Measurements from ENCODE around the gene SEZ6. TPM values are rescaled to one million over a fixed set of nuclear protein-coding genes. Genes with fewer than 3 reads are reported as not detected.

SEZ6 gene
- total RNA-seq, result not detected in 2 replicates

GRCh38 chr17:29005936-29006511 is at the start of gene SEZ6:
Gene SEZ6 (minus strand): TSS chr17:29006033. CDS start chr17:29005869, 164 bp downstream.
- peaks cover 26% of the 10 kb centered on the region for H3K27me3 ChIP-seq (ENCODE audit: control insufficient read depth, insufficient read depth, low read length)
- DNase-seq (ENCODE audit: low read depth) (no peak), FAIRE-seq (no peak)
- H3K36me3 ChIP-seq (ENCODE audit: control insufficient read depth, insufficient read depth, low read length), result no peaks in the 10 kb centered on the region
- H3K4me3 ChIP-seq (ENCODE audit: low read depth, low read length), result no peak within 1 kb of the TSS
- no peak for TF ChIP-seq CTCF (IDR thresholded peaks at IDR 0.05; ENCODE audit: insufficient read depth, low read length, severe bottlenecking)

- Histone ChIP-seq H3K36me3 (ENCODE audit: control insufficient read depth, insufficient read depth, low read length) (no peaks in the 10 kb centered on the region), H3K27me3 (ENCODE audit: control insufficient read depth, insufficient read depth, low read length) (peaks cover 8% of the 10 kb centered on the region), H3K4me3 (ENCODE audit: low read depth, low read length) (no peak overlapping the region)
- FAIRE-seq (no peak), DNase-seq (ENCODE audit: low read depth) (no peak)
- TF ChIP-seq CTCF (IDR thresholded peaks at IDR 0.05; ENCODE audit: insufficient read depth, low read length, severe bottlenecking), result no peak
These were observed 49.0 kb upstream of the SEZ6 start for GRCh38 chr17:29054835-29055234.

- no peak for FAIRE-seq
- Histone ChIP-seq H3K36me3 (ENCODE audit: control insufficient read depth, insufficient read depth, low read length) (no peaks in the 10 kb centered on the region), H3K27me3 (ENCODE audit: control insufficient read depth, insufficient read depth, low read length) (peaks cover 13% of the 10 kb centered on the region), H3K4me3 (ENCODE audit: low read depth, low read length) (no peak overlapping the region)
- no peak for TF ChIP-seq CTCF (IDR thresholded peaks at IDR 0.05; ENCODE audit: insufficient read depth, low read length, severe bottlenecking)
- DNase-seq (ENCODE audit: low read depth), result no peak
These were observed 45.9 kb upstream of the SEZ6 start for GRCh38 chr17:29051731-29052130.

- DNase-seq (ENCODE audit: low read depth) (no peak), FAIRE-seq (no peak)
- Histone ChIP-seq H3K36me3 (ENCODE audit: control insufficient read depth, insufficient read depth, low read length) (no peaks in the 10 kb centered on the region), H3K4me3 (ENCODE audit: low read depth, low read length) (no peak overlapping the region), H3K27me3 (ENCODE audit: control insufficient read depth, insufficient read depth, low read length) (peaks cover 13% of the 10 kb centered on the region)
- no peak for TF ChIP-seq CTCF (IDR thresholded peaks at IDR 0.05; ENCODE audit: insufficient read depth, low read length, severe bottlenecking)
These were observed 45.4 kb upstream of the SEZ6 start for GRCh38 chr17:29051194-29051593.

- FAIRE-seq (no peak), DNase-seq (ENCODE audit: low read depth) (no peak)
- TF ChIP-seq CTCF (IDR thresholded peaks at IDR 0.05; ENCODE audit: insufficient read depth, low read length, severe bottlenecking), result no peak
- Histone ChIP-seq H3K27me3 (ENCODE audit: control insufficient read depth, insufficient read depth, low read length) (peaks cover 7% of the 10 kb centered on the region), H3K36me3 (ENCODE audit: control insufficient read depth, insufficient read depth, low read length) (no peaks in the 10 kb centered on the region), H3K4me3 (ENCODE audit: low read depth, low read length) (no peak overlapping the region)
These were observed 44.3 kb upstream of the SEZ6 start for GRCh38 chr17:29050176-29050575.

- H3K27me3 ChIP-seq (ENCODE audit: control insufficient read depth, insufficient read depth, low read length), result peaks cover 5% of the 10 kb centered on the region
- TF ChIP-seq CTCF (IDR thresholded peaks at IDR 0.05; ENCODE audit: insufficient read depth, low read length, severe bottlenecking), result no peak
- DNase-seq (ENCODE audit: low read depth) (no peak), FAIRE-seq (no peak)
- H3K4me3 ChIP-seq (ENCODE audit: low read depth, low read length), result no peak overlapping the region
- no peaks in the 10 kb centered on the region for H3K36me3 ChIP-seq (ENCODE audit: control insufficient read depth, insufficient read depth, low read length)
These were observed 43.8 kb upstream of the SEZ6 start for GRCh38 chr17:29049541-29050145.
